ENCODE results near the gene GPR27.

Gene GPR27

GRCh38 chr3:71733319-71733718, 20.3 kb upstream of the GPR27 start:
- ATAC-seq, result no peak

- ATAC-seq, result no peak
Measured at GRCh38 chr3:71734881-71735280, 18.8 kb upstream of the GPR27 start.

GRCh38 chr3:71742621-71743020, 11.0 kb upstream of the GPR27 start:
- no peak for ATAC-seq

GRCh38 chr3:71744738-71745137, 8.9 kb upstream of the GPR27 start:
- ATAC-seq, result no peak

GRCh38 chr3:71751602-71752001, 2.1 kb upstream of the GPR27 start:
- no peak for ATAC-seq

- peak in 1 of 2 donors; percentile 12 for ATAC-seq
Measured at GRCh38 chr3:71752831-71753700, 589 bp upstream of the GPR27 start.

GRCh38 chr3:71754610-71755253, 1.1 kb downstream of the GPR27 start:
- no peak for ATAC-seq

GRCh38 chr3:71758091-71758490, 4.4 kb downstream of the GPR27 start:
- no peak for ATAC-seq

- ATAC-seq, result no peak
Measured at GRCh38 chr3:71759401-71759800, 5.7 kb downstream of the GPR27 start.

- ATAC-seq, result no peak
Measured at GRCh38 chr3:71760140-71760539, 6.5 kb downstream of the GPR27 start.

- ATAC-seq, result no peak
Measured at GRCh38 chr3:71763426-71763825, 9.8 kb downstream of the GPR27 start.

GRCh38 chr3:71771126-71771525, 17.5 kb downstream of the GPR27 start:
- ATAC-seq, result no peak

GRCh38 chr3:71771884-71772283, 18.2 kb downstream of the GPR27 start:
- ATAC-seq, result no peak

GRCh38 chr3:71776538-71776937, 22.9 kb downstream of the GPR27 start:
- ATAC-seq, result no peak

GRCh38 chr3:71778353-71778752, 24.7 kb downstream of the GPR27 start:
- ATAC-seq, result peak; percentile 70 to 80

- no peak for ATAC-seq
Measured at GRCh38 chr3:71779674-71780377, 26.2 kb downstream of the GPR27 start.

GRCh38 chr3:71780430-71780829, 26.8 kb downstream of the GPR27 start:
- no peak for ATAC-seq

- no peak for ATAC-seq
Measured at GRCh38 chr3:71783152-71783551, 29.5 kb downstream of the GPR27 start.

GRCh38 chr3:71784201-71784913, 30.7 kb downstream of the GPR27 start:
- no peak for ATAC-seq

- peak; percentile 62 to 69 for ATAC-seq
Measured at GRCh38 chr3:71784914-71785531, 31.4 kb downstream of the GPR27 start, which contains the start of gene PROK2. TSS of gene PROK2 (minus strand) at chr3:71785148. CDS start at chr3:71785052, 96 bp downstream.

- no peak for ATAC-seq
Measured at GRCh38 chr3:71785532-71786216, 32.0 kb downstream of the GPR27 start.

GRCh38 chr3:71786217-71786549, 32.5 kb downstream of the GPR27 start:
- no peak for ATAC-seq
